ENCODE data around the gene NXT1.
"Not testable (repeated sequence)": the region's sequence is repeated elsewhere in the genome, so short reads cannot be mapped to it uniquely, and the experiment has no call there.

NXT1 gene

GRCh38 chr20:23350196-23350903, at the start of gene NXT1:
NXT1 (plus strand) TSS chr20:23350791; CDS start chr20:23354042, 3,251 bp downstream.
- H3K9me3 ChIP-seq (replicated peaks in 1 of 11): no peaks in the 10 kb centered on the region
- peak within 1 kb of the TSS; percentile 87 to 98 (median 93) for H3K4me2 ChIP-seq
- peaks cover 14 to 37% (median 28%) of the 10 kb centered on the region in 11 experiments for H3K36me3 ChIP-seq
- H3K27ac ChIP-seq: peak within 1 kb of the TSS; percentile 90 to 98 (median 97)
- peaks cover 0 to 44% (median 42%) of the 10 kb centered on the region in 11 experiments; a peak in 18 of 22 replicates for H4K20me1 ChIP-seq
- peak within 1 kb of the TSS; percentile 89 to 99 (median 96) for H3K4me3 ChIP-seq
- H3K27me3 ChIP-seq: no peaks in the 10 kb centered on the region
- peak within 1 kb of the TSS; percentile 89 to 99 (median 95) for H3K9ac ChIP-seq
- TF ChIP-seq Cebpa-rat (IDR thresholded peaks at IDR 0.05): no peak
- H3K4me1 ChIP-seq: peaks cover 28 to 55% (median 42%) of the 10 kb centered on the region in 10 experiments

DNA sequence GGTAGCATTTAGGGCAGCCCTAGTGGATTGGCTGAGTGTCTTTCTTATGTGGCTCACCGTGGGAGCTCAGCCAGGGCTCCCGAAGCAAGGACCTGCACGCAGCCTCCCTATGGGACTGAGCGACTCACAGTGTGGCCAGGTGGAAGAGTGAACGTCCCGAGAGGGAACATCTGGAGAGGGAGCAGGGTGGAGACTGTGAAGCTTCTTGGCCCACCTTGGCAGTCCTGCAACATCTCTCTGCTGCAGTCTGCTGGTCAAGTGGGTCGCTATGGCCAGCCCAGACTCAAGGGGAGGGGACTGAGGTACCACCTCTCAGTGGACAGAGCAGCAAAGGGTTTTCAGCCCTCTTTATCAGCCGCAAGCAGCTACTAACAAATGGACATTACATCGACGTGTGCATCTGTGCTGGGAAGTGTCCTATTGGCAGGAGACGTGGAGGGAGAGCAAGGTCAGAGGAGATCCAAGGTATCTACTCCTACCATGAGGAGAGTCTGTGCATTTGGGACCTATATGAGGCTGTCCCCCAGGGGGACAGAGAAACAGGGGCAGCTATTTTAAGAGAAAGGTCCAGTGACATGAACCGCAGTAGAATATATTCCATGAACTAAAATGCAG, 49.0 kb upstream of the NXT1 start:
- no peak for TF ChIP-seq Cebpa-rat (IDR thresholded peaks at IDR 0.05)
- peaks cover 0 to 8% (median 0%) of the 10 kb centered on the region in 11 experiments; a peak in 1 of 22 replicates for H3K27me3 ChIP-seq

DNA sequence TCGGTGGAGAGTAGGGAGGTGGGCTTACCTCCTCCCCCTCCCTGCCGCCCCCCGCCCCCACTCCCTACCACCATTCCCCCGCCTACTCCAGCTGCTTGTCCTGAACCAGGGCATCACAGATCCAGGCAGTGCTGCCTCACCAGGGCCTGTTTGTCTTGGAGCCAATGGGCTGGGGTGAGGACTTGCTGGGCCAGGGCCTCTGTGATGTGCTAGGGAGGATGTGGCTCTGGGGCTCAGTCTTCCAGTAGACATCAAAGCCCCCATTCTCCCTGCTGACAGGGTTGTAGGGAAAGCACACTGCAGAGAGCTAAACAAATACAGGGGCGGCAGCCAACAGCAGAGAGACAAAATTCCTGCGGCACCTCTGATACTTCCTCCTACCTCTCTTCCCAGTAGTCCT, 48.2 kb upstream of the NXT1 start:
- H4K20me1 ChIP-seq: no peaks in the 10 kb centered on the region; a peak in 1 of 22 replicates
- no peaks in the 10 kb centered on the region for H3K36me3 ChIP-seq
- no peak for TF ChIP-seq Cebpa-rat (IDR thresholded peaks at IDR 0.05)
- peaks cover 0 to 17% (median 0%) of the 10 kb centered on the region in 11 experiments; a peak in 2 of 22 replicates for H3K9me3 ChIP-seq (replicated peaks in 1 of 11)
- no peak overlapping the region for H3K27ac ChIP-seq
- H3K27me3 ChIP-seq: peaks cover 0 to 8% (median 0%) of the 10 kb centered on the region in 11 experiments; a peak in 1 of 22 replicates
- peaks cover 0 to 68% (median 53%) of the 10 kb centered on the region in 10 experiments; a peak in 18 of 20 replicates for H3K4me1 ChIP-seq
- H3K9ac ChIP-seq: no peak overlapping the region
- H3K4me3 ChIP-seq: no peak overlapping the region
- no peak overlapping the region for H3K4me2 ChIP-seq

More for the DNA sequence above, 49.0 kb upstream of the NXT1 start:
- Histone ChIP-seq H3K27ac (no peak overlapping the region), H3K36me3 (no peaks in the 10 kb centered on the region), H4K20me1 (no peaks in the 10 kb centered on the region; a peak in 1 of 22 replicates), H3K4me2 (peak overlapping the region in 7 of 11 experiments; percentile 30 to 79 (median 49); a peak in 13 of 22 replicates), H3K9me3 (replicated peaks in 1 of 11) (peaks cover 0 to 17% (median 0%) of the 10 kb centered on the region in 11 experiments; a peak in 2 of 22 replicates), H3K4me3 (no peak overlapping the region), H3K4me1 (peaks cover 0 to 68% (median 53%) of the 10 kb centered on the region in 10 experiments; a peak in 18 of 20 replicates), H3K9ac (no peak overlapping the region)

- H3K9me3 ChIP-seq (replicated peaks in 1 of 11): peaks cover 0 to 17% (median 0%) of the 10 kb centered on the region in 11 experiments; a peak in 2 of 22 replicates
- H3K36me3 ChIP-seq: no peaks in the 10 kb centered on the region
- H3K9ac ChIP-seq: no peak overlapping the region
- TF ChIP-seq Cebpa-rat (IDR thresholded peaks at IDR 0.05): no peak
- H4K20me1 ChIP-seq: no peaks in the 10 kb centered on the region; a peak in 1 of 22 replicates
- peaks cover 0 to 66% (median 52%) of the 10 kb centered on the region in 10 experiments; a peak in 18 of 20 replicates for H3K4me1 ChIP-seq
- H3K4me2 ChIP-seq: no peak overlapping the region
- no peak overlapping the region for H3K4me3 ChIP-seq
- H3K27ac ChIP-seq: no peak overlapping the region
- H3K27me3 ChIP-seq: peaks cover 0 to 8% (median 0%) of the 10 kb centered on the region in 11 experiments; a peak in 1 of 22 replicates
Observed at GRCh38 chr20:23302801-23303200, 47.8 kb upstream of the NXT1 start.

DNA sequence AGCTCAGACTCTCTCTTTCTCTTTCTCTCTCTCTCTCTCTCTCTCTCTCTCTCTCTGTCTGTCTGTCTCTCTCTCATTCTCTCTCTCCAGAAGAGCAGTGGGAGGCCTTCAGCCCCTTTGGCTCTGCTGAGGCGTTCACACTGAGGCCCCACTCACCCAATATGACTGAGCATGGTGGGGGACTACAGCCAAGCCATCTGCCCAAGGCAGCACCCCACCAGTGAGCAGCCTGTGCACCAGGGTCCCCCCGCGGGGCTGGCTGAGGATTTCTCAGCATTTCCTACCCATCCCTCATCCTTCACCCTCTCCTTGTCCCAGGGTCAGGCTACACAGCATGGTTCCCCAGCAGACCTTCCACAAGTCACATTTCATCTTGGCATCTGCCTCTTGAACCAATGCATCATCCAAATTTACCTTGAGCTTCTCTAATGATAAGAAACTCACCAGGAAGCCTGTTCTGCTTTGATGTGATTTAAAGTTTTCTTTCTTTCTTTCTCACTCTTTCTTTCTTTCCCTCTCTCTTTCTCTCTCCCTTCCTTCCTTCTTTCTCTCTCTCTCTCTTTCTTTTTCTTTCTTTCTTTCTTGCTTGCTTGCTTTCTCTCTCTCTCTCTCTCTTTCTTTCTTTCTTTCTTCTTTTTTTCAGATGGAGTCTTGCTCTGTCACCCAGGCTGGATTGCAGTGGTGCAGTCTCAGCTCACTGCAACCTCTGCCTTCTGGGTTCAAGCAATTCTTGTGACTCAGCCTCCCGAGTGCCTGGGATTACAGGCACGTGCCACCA, 47.1 kb upstream of the NXT1 start:
- no peaks in the 10 kb centered on the region; a peak in 1 of 22 replicates for H4K20me1 ChIP-seq
- H3K9me3 ChIP-seq (replicated peaks in 1 of 11): peaks cover 0 to 17% (median 0%) of the 10 kb centered on the region in 11 experiments; a peak in 2 of 22 replicates
- TF ChIP-seq Cebpa-rat (IDR thresholded peaks at IDR 0.05): no peak
- H3K4me3 ChIP-seq: no peak overlapping the region
- H3K4me2 ChIP-seq: no peak overlapping the region
- no peak overlapping the region for H3K27ac ChIP-seq
- 0 out of 22 replicates have a peak, but pooled peaks cover 0 to 4% (median 0%) of the 10 kb centered on the region in 11 experiments for H3K27me3 ChIP-seq
- H3K36me3 ChIP-seq: no peaks in the 10 kb centered on the region
- peaks cover 0 to 59% (median 44%) of the 10 kb centered on the region in 10 experiments; a peak in 18 of 20 replicates for H3K4me1 ChIP-seq
- no peak overlapping the region for H3K9ac ChIP-seq

DNA sequence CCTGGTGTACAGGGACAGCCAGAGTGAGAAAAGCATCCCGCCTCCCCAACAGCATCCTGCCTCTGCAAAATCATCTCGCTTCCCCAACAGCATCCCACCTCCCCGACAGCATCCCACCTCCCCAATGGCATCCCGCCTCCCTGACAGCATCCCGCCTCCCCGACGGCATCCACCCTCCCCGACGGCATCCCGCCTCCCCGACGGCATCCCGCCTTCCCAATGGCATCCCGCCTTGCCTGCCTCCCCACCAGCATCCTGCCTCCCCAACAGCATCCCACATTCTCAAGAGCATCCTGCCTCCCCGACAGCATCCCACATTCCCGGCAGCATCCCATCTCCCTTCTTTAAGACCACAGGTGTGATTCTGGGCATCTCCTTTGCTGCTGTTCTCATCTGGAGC, 46.0 kb upstream of the NXT1 start:
- H3K4me3 ChIP-seq: no peak overlapping the region
- no peak overlapping the region for H3K27ac ChIP-seq
- H3K9ac ChIP-seq: no peak overlapping the region
- no peaks in the 10 kb centered on the region for H3K36me3 ChIP-seq
- TF ChIP-seq Cebpa-rat (IDR thresholded peaks at IDR 0.05): no peak
- H3K4me1 ChIP-seq: peaks cover 0 to 48% (median 33%) of the 10 kb centered on the region in 10 experiments; a peak in 16 of 20 replicates
- H3K9me3 ChIP-seq (replicated peaks in 1 of 11): peaks cover 0 to 12% (median 0%) of the 10 kb centered on the region in 11 experiments; a peak in 2 of 22 replicates
- H3K27me3 ChIP-seq: 0 out of 22 replicates have a peak, but pooled peaks cover 0 to 4% (median 0%) of the 10 kb centered on the region in 11 experiments
- H4K20me1 ChIP-seq: no peaks in the 10 kb centered on the region
- peak overlapping the region in 7 of 11 experiments; percentile 24 to 58 (median 39); a peak in 12 of 22 replicates for H3K4me2 ChIP-seq

- Histone ChIP-seq H3K4me1 (peaks cover 0 to 43% (median 29%) of the 10 kb centered on the region in 10 experiments; a peak in 15 of 20 replicates), H4K20me1 (no peaks in the 10 kb centered on the region), H3K4me3 (no peak overlapping the region), H3K9me3 (replicated peaks in 1 of 11) (peaks cover 0 to 7% (median 0%) of the 10 kb centered on the region in 11 experiments; a peak in 2 of 22 replicates), H3K36me3 (no peaks in the 10 kb centered on the region), H3K4me2 (peak overlapping the region in 7 of 11 experiments; percentile 24 to 58 (median 39); a peak in 12 of 22 replicates), H3K27ac (no peak overlapping the region), H3K27me3 (0 out of 22 replicates have a peak, but pooled peaks cover 0 to under 1% (median 0%) of the 10 kb centered on the region in 11 experiments), H3K9ac (no peak overlapping the region)
- no peak for TF ChIP-seq Cebpa-rat (IDR thresholded peaks at IDR 0.05)
Observed at GRCh38 chr20:23305098-23305497, 45.5 kb upstream of the NXT1 start.

DNA sequence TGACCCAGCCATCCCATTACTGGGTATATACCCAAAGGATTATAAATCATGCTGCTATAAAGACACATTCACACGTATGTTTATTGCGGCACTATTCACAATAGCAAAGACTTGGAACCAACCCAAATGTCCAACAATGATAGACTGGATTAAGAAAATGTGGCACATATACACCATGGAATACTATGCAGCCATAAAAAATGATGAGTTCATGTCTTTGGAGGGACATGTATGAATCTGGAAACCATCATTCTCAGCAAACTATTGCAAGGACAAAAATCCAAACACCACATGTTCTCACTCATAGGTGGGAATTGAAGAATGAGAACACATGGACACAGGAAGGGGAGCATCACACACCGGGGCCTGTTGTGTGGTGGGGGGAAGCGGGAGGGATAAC, 43.2 kb upstream of the NXT1 start:
- H3K9me3 ChIP-seq (replicated peaks in 1 of 11); H3K27ac ChIP-seq; H3K36me3 ChIP-seq; H3K4me3 ChIP-seq; H3K9ac ChIP-seq; H3K4me2 ChIP-seq; H3K27me3 ChIP-seq; H4K20me1 ChIP-seq: not testable (repeated sequence)
- H3K4me1 ChIP-seq: peaks cover 0 to 26% (median 14%) of the 10 kb centered on the region in 10 experiments; a peak in 15 of 20 replicates
